K562 (cell line): Measurements from ENCODE around the gene PTX3. TPM values are rescaled to one million over a fixed set of nuclear protein-coding genes. Genes with fewer than 3 reads are reported as not detected.

Experiments
- ATAC-seq: fragments of 200-7000 bp; cut with Tn5 transposase; 3 replicates; pipeline ENCODE4 v1.9.1; 2020; ENCODE audit warnings: moderate library complexity
- BruUV-seq: library from RNA; stranded (reverse); fragments of 400-500 nt; replicated peaks from 2 replicates; lab custom pipeline; 2021; lab: Mats Ljungman, UMichigan
- CTCF ChIA-PET: fragments of 300-600 bp; formaldehyde crosslinking; extraction: SDS; loops from one replicate; lab custom pipeline; 2021; ENCODE audit warnings: low intra/inter-chr PET ratio; lab: Yijun Ruan, JAX
- POLR2A ChIA-PET: fragments of 300-600, 350-650 bp; sonication (Branson Sonifier 250); formaldehyde crosslinking; extraction: SDS; loops from one replicate; lab custom pipeline; 2021; ENCODE audit warnings: antibody characterized with exemption, inconsistent platforms; lab: Yijun Ruan, JAX
- DNase-seq, 4 experiments: peaks; one replicate each; pipeline versions ENCODE4 v3.0.0 to v3.0.0-alpha.2; 2011 to 2018; ENCODE audit warnings: low spot score in 3 of 4, mixed read lengths in 3 of 4; ENCODE audit errors: extremely low read depth in 1 of 4
- FAIRE-seq: peaks from 2 replicates; lab custom pipeline; 2011; peaks lifted over from hg19 to GRCh38; lab: Jason Lieb, UNC
- H2AFZ ChIP-seq: 2 replicates; pipeline ENCODE4 v1.6.0; 2011; ENCODE audit warnings: low read depth, low read length, control low read depth, inconsistent platforms
- H3K27ac ChIP-seq: fragments of 200-600 bp; 3 replicates; pipeline ENCODE4 v1.8.0; 2011; ENCODE audit warnings: low read depth, mild to moderate bottlenecking, control low read depth, inconsistent platforms, low read length, moderate library complexity, mixed read lengths; ENCODE audit errors: extremely low read depth
- H3K27me3 ChIP-seq, 2 experiments: fragments of 300-600 bp in 1 of 2; 2 replicates in 1 of 2; 3 replicates in 1 of 2; pipeline versions ENCODE4 v1.6.0 to v1.8.0; 2011; ENCODE audit warnings: inconsistent platforms in 2 of 2, low read length in 2 of 2, mild to moderate bottlenecking in 1 of 2, mixed read lengths in 1 of 2, moderate library complexity in 1 of 2; ENCODE audit not compliant: control insufficient read depth in 2 of 2, insufficient read depth in 2 of 2
- H3K36me3 ChIP-seq: fragments of 300-600 bp; 3 replicates; pipeline ENCODE4 v1.8.0; 2011; ENCODE audit warnings: mild to moderate bottlenecking, low read length, inconsistent platforms; ENCODE audit not compliant: control insufficient read depth, insufficient read depth
- H3K4me1 ChIP-seq, 2 experiments: fragments of 200-600 bp in 1 of 2; replicated peaks in 1 of 2; 2 replicates in 1 of 2; 3 replicates in 1 of 2; pipeline versions ENCODE4 v1.5.1 to v1.8.0; 2011; ENCODE audit warnings: inconsistent platforms in 2 of 2, low read length in 2 of 2, mild to moderate bottlenecking in 1 of 2, mixed read lengths in 1 of 2, moderate library complexity in 1 of 2; ENCODE audit not compliant: control insufficient read depth in 2 of 2, insufficient read depth in 2 of 2
- H3K4me2 ChIP-seq: 2 replicates; pipeline ENCODE4 v1.6.1; 2011; ENCODE audit warnings: low read length, control low read depth, inconsistent platforms, mixed read lengths; ENCODE audit not compliant: insufficient read depth
- H3K4me3 ChIP-seq: fragments of 200-600 bp; sonication (generic), shearing (Covaris generic); 2 replicates; pipeline ENCODE4 v1.5.1; 2016; ENCODE audit warnings: control low read depth, inconsistent platforms
- H3K79me2 ChIP-seq: fragments of 200-600 bp; 3 replicates; pipeline ENCODE4 v1.8.0; 2011; ENCODE audit warnings: low read length, inconsistent platforms; ENCODE audit not compliant: control insufficient read depth, insufficient read depth
- H3K9ac ChIP-seq, 2 experiments: 2 replicates each; pipeline versions ENCODE4 v1.6.0 to v1.6.1; 2011; ENCODE audit warnings: low read depth in 2 of 2, low read length in 2 of 2, control low read depth in 1 of 2, inconsistent platforms in 1 of 2, mild to moderate bottlenecking in 1 of 2, mixed read lengths in 1 of 2; ENCODE audit not compliant: insufficient read depth in 1 of 2
- H3K9me1 ChIP-seq: one replicate; pipeline ENCODE4 v1.6.0; 2011; ENCODE audit warnings: inconsistent platforms, mild to moderate bottlenecking, low read length, moderate library complexity; ENCODE audit not compliant: control insufficient read depth, insufficient read depth
- H3K9me3 ChIP-seq: replicated peaks from 2 replicates; pipeline ENCODE4 v1.5.1; 2011; ENCODE audit warnings: low read depth, low read length, inconsistent platforms; ENCODE audit not compliant: control insufficient read depth, insufficient read depth
- H4K20me1 ChIP-seq: replicated peaks from 2 replicates; pipeline ENCODE4 v1.6.1; 2011; ENCODE audit warnings: low read length, inconsistent platforms, mixed read lengths; ENCODE audit not compliant: control insufficient read depth, insufficient read depth
- ARID1B ChIP-seq: fragments of 450-650 bp; IDR thresholded peaks from 2 replicates; pipeline ENCODE4 v1.6.1; 2016; ENCODE audit warnings: antibody characterized with exemption, mild to moderate bottlenecking, inconsistent platforms
- ATF7 ChIP-seq: fragments of 450-650 bp; IDR thresholded peaks from 2 replicates; pipeline ENCODE4 v1.7.1; 2014; ENCODE audit warnings: mild to moderate bottlenecking, moderate library complexity
- C11orf30 ChIP-seq: fragments of 450-650 bp; IDR thresholded peaks from 2 replicates; pipeline ENCODE4 v1.6.1; 2016; ENCODE audit warnings: low read depth, mild to moderate bottlenecking
- CBX2 ChIP-seq: fragments of 200-600 bp; sonication (generic); IDR thresholded peaks from one replicate; pipeline ENCODE4 v1.6.1; 2012; ENCODE audit warnings: mild to moderate bottlenecking, low read length, inconsistent platforms; ENCODE audit not compliant: insufficient read depth, poor library complexity, severe bottlenecking
- EWSR1 ChIP-seq: fragments of 450-650 bp; IDR thresholded peaks from 2 replicates; pipeline ENCODE4 v1.6.1; 2018; ENCODE audit warnings: borderline replicate concordance, mild to moderate bottlenecking, low read depth, moderate library complexity; ENCODE audit not compliant: partially characterized antibody
- FOXK1 ChIP-seq: sonication (generic); formaldehyde crosslinking; IDR thresholded peaks from 2 replicates; pipeline ENCODE4 v1.8.0; 2022; ENCODE audit warnings: missing genetic modification reagents, mild to moderate bottlenecking, borderline replicate concordance
- JUND ChIP-seq, 2 experiments: IDR thresholded peaks; 2 replicates in 1 of 2; 3 replicates in 1 of 2; pipeline ENCODE4 v1.6.1; 2011; ENCODE audit warnings: borderline replicate concordance in 2 of 2, low read depth in 2 of 2, low read length in 2 of 2, improper control_type of control experiment in 1 of 2, missing biosample characterization in 1 of 2, missing genetic modification characterization in 1 of 2, missing genetic modification reagents in 1 of 2
- NFE2 ChIP-seq: IDR thresholded peaks from 2 replicates; pipeline ENCODE4 v1.6.1; 2014; ENCODE audit warnings: antibody characterized with exemption, low read depth
- NR4A1 ChIP-seq, 2 experiments: fragments of 250-450 bp in 1 of 2; fragments of 450-650 bp in 1 of 2; sonication (Bioruptor Pico) in 1 of 2; IDR thresholded peaks; 2 replicates each; pipeline versions ENCODE4 v1.4.0 to v1.6.1; 2016 to 2020; ENCODE audit warnings: mild to moderate bottlenecking in 2 of 2, missing compliant biosample characterization in 1 of 2, missing genetic modification characterization in 1 of 2, moderate library complexity in 1 of 2
- PBX2 ChIP-seq, 2 experiments: IDR thresholded peaks in 1 of 2; conservative IDR thresholded peaks in 1 of 2; 2 replicates each; pipeline ENCODE4 v1.6.1; 2016; ENCODE audit warnings: low read depth in 2 of 2, mild to moderate bottlenecking in 1 of 2, missing compliant biosample characterization in 1 of 2, missing genetic modification characterization in 1 of 2, moderate library complexity in 1 of 2
- RCOR1 ChIP-seq, 2 experiments: IDR thresholded peaks; 2 replicates each; pipeline ENCODE4 v1.6.1; 2012; ENCODE audit warnings: low read depth in 2 of 2, low read length in 2 of 2, borderline replicate concordance in 1 of 2, improper control_type of control experiment in 1 of 2
- SMARCA4 ChIP-seq: fragments of 450-650 bp; IDR thresholded peaks from 2 replicates; pipeline ENCODE4 v1.6.1; 2016
- ZNF639 ChIP-seq, 2 experiments: fragments of 200-800 bp in 1 of 2; sonication (Bioruptor generic) in 1 of 2; sonication (generic) in 1 of 2; formaldehyde crosslinking in 1 of 2; IDR thresholded peaks in 1 of 2; conservative IDR thresholded peaks in 1 of 2; 2 replicates each; pipeline versions ENCODE4 v1.5.0 to v1.6.1; 2016 to 2020; ENCODE audit warnings: missing compliant biosample characterization in 1 of 2, missing genetic modification characterization in 1 of 2, missing genetic modification reagents in 1 of 2
- WGBS: fragments of 100-300 bp; shearing (Covaris generic); methylation state at CpG from one replicate; pipeline ENCODE4 v1.1.6; 2016; ENCODE audit warnings: low coverage, mixed read lengths; ENCODE audit not compliant: insufficient coverage; ENCODE audit errors: missing lambda C conversion rate; 5-methylcytosine and 5-hydroxymethylcytosine counted together
- in situ Hi-C: fragments of 300-500 bp; cut with MboI; formaldehyde crosslinking; loops from 4 replicates; pipeline ENCODE4 v1.15.0; 2018; ENCODE audit warnings: inconsistent platforms, mixed read lengths
- intact Hi-C: fragments of 100-400 bp; cut with micrococcal nuclease; formaldehyde crosslinking; loops from 2 replicates; pipeline ENCODE4 v1.14.2; 2022
- polyA plus RNA-seq, 8 experiments: library from polyadenylated mRNA; depleted of rRNA in 4 of 8; stranded (reverse) in 5 of 8; unstranded in 3 of 8; fragments of >200 nt; fragmentation: Nextera tagmentation in 2 of 8; fragmentation: Illumina TruSeq in 1 of 8; extraction: Ambion mirVana in 2 of 8; extraction: Trizol in 1 of 8; gene quantifications; 2 replicates each; pipeline versions ENCODE4 v1.2.1 to v1.2.3, GENCODE V29; 2011 to 2014; ENCODE audit warnings: inconsistent platforms in 1 of 8, missing spikeins in 1 of 8
- total RNA-seq, 7 experiments: library from RNA; depleted of rRNA in 6 of 7; stranded (reverse); fragments of >200 nt in 6 of 7; fragmentation: Illumina TruSeq in 2 of 7; extraction: Trizol in 2 of 7; gene quantifications; 2 replicates each; pipeline versions ENCODE4 v1.2.1 to v1.2.3, GENCODE V29; 2011 to 2021; ENCODE audit warnings: low replicate concordance in 1 of 7
- TF ChIP-seq, protein P1 (sequence below): conservative IDR thresholded peaks from 2 replicates; pipeline ENCODE4 v1.6.1; 2011; ENCODE audit warnings: low read depth, mild to moderate bottlenecking, low read length; ENCODE audit not compliant: control insufficient read depth

PTX3 gene
- total and polyA plus RNA-seq, 9 of the 15 experiments (the other 6 are each of a cell fraction or from before 2014, with no cell fraction given): 0.04 to 0.33 (median 0.15) TPM; not detected in 2

DNA sequence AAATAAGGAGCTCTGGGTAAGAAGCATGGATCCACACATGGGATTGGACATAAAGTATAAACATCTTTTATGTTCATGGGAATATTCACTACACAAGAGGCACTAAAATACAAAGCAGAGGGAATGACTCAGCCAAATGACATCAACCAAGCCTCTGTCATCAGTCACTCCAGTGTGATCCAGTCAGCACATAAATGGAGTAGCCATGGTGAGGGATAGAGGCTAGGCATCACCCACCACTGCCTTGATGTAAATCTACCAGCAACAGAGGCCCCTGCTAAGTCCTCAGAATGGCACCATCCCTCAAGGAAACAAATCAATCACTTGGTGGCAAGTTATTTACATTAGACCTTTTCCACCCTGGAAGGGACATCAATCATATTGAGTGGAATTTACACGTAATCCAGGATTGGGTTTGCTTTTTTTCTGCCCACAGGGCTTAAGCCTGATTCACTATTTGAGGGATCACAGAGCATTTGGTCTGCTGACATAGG is 39.3 kb downstream of the PTX3 start:
- Histone ChIP-seq H3K36me3 (no peaks in the 10 kb centered on the region), H3K27me3 (no peaks in the 10 kb centered on the region), H3K4me2 (no peak overlapping the region), H3K9me3 (no peaks in the 10 kb centered on the region), H3K9ac (no peak overlapping the region), H3K4me1 (no peaks in the 10 kb centered on the region; a peak in 1 of 5 replicates), H3K4me3 (no peak overlapping the region), H3K79me2 (no peaks in the 10 kb centered on the region), H3K9me1 (no peaks in the 10 kb centered on the region), H4K20me1 (no peaks in the 10 kb centered on the region), H2AFZ (peak overlapping the region; percentile 58), H3K27ac (peak overlapping the region; percentile 42; the same call in 1 of the 3 replicates)
- 7% methylated on average over 1 of the region's 1 CpG for WGBS
- ATAC-seq: peak; percentile 74
- in situ Hi-C loops: no loop called here
- ChIA-PET CTCF (no interaction called here), POLR2A (no interaction called here)
- BruUV-seq: no TSS peak
- no peak for FAIRE-seq
- DNase-seq: peak in 1 of 4 experiments; percentile 41
- intact Hi-C loops: no loop called here
- TF ChIP-seq NR4A1 (CRISPR knock-in tag; IDR thresholded peaks at IDR 0.05): no peak
- TF ChIP-seq NR4A1 (tag; IDR thresholded peaks at IDR 0.05): 0 out of 2 replicates have a peak, but pooled peaks have one; percentile 11
- TF ChIP-seq PBX2 (CRISPR knock-in tag; IDR thresholded peaks at IDR 0.05; ENCODE audit: low read depth): no peak
- TF ChIP-seq PBX2 (tag; conservative IDR thresholded peaks at IDR 0.05; ENCODE audit: low read depth): peak; percentile 85
- no peak for TF ChIP-seq RCOR1 (IDR thresholded peaks at IDR 0.05; ENCODE audit: borderline replicate concordance in 1 of 2, low read depth in 2 of 2, low read length in 2 of 2)
- TF ChIP-seq, protein P1, sequence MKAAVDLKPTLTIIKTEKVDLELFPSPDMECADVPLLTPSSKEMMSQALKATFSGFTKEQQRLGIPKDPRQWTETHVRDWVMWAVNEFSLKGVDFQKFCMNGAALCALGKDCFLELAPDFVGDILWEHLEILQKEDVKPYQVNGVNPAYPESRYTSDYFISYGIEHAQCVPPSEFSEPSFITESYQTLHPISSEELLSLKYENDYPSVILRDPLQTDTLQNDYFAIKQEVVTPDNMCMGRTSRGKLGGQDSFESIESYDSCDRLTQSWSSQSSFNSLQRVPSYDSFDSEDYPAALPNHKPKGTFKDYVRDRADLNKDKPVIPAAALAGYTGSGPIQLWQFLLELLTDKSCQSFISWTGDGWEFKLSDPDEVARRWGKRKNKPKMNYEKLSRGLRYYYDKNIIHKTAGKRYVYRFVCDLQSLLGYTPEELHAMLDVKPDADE: no peak
- TF ChIP-seq ATF7: peak; percentile 82
- TF ChIP-seq EWSR1: no peak
- TF ChIP-seq ARID1B: peak; percentile 22; the same call in 1 of the 2 replicates
- TF ChIP-seq CBX2: no peak
- peak; percentile 86 for TF ChIP-seq C11orf30
- no peak for TF ChIP-seq FOXK1 (CRISPR knock-in tag)
- TF ChIP-seq SMARCA4: peak; percentile 34; the same call in 1 of the 2 replicates
- TF ChIP-seq ZNF639 (CRISPR knock-in tag; conservative IDR thresholded peaks at IDR 0.05 in 1 of 2, IDR thresholded peaks at IDR 0.05 in 1 of 2): 0 out of 4 replicates have a peak, but pooled peaks of 1 of the 2 experiments have one; percentile 25
- peak; percentile 83 for TF ChIP-seq NFE2
- TF ChIP-seq JUND (IDR thresholded peaks at IDR 0.05; ENCODE audit: borderline replicate concordance, low read depth, low read length): peak; percentile 81; the same call in 1 of the 2 replicates
- TF ChIP-seq JUND (tag; IDR thresholded peaks at IDR 0.05; ENCODE audit: borderline replicate concordance, low read depth, low read length): peak; percentile 91; the same call in 2 of the 3 replicates
